NCI-H1105 (cell line): Measurements from ENCODE around the gene TAS2R20.
"Not testable (repeated sequence)": the region's sequence is repeated elsewhere in the genome, so short reads cannot be mapped to it uniquely, and the experiment has no call there.

Experiments used
- DNase-seq: peaks from one replicate; lab custom pipeline; 2025; lab: John Stamatoyannopoulos, UW

Gene TAS2R20, protein sequence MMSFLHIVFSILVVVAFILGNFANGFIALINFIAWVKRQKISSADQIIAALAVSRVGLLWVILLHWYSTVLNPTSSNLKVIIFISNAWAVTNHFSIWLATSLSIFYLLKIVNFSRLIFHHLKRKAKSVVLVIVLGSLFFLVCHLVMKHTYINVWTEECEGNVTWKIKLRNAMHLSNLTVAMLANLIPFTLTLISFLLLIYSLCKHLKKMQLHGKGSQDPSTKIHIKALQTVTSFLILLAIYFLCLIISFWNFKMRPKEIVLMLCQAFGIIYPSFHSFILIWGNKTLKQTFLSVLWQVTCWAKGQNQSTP

GRCh38 chr12:10998204-10998603 lies at the start of gene TAS2R20:
Gene TAS2R20 (minus strand): TSS chr12:10998304. CDS start chr12:10997875, 429 bp downstream.
- no peak for DNase-seq

DNA sequence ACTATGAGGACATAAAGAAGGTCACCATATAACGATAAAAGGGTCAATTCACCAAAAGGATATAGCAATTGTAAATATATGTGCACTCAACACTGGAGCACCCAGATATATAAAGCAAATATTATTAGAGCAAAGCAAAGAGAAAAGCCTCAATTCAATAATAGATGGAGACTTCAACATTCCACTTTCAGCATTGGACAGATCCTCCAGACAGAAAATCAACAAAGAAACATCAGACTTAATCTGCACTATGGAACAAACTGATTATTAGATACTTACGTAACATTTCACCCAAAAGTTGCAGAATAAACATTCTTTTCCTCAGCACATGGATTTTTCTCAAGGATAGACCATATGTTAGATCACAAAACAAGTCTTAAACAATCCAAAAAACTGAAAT lies 43.3 kb upstream of the TAS2R20 start:
- DNase-seq, result not testable (repeated sequence)

DNA sequence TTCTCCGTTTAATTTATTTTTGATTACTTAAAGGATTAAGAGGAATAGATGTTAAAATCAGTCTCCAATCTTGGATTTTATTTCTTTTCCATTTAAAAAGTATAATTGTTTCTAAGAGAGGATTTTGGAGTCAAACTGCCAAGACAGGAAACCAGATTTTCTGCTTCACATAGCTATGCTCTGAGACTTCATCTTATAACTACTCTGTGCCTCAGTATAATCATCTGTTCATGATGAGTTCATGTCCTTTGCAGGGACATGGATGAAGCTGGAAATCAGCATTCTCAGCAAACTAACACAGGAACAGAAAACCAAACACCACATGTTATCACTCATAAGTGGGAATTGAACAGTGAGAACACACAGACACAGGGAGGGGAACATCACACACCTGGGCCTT lies 42.1 kb upstream of the TAS2R20 start:
- no peak for DNase-seq

DNA sequence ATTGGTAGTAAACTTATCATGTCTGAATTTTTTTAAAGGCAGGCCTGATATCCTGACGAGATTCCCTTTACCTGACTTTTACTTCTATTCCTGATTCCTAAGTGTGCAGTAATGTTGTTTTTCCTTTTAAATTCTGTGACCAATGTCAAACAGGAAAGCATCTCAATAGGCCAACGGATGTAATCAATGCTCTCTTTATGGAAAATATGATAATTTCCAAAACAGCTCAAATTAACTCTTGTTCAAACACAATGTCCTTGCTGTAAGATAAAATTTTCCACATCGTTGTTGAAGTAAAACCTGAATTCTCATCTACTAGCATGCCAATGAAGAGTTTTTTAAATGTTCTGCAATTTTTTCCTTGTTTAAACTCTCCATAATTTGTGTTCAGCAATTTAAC lies 41.1 kb upstream of the TAS2R20 start:
- DNase-seq, result no peak

GRCh38 chr12:11033959-11034358 lies 35.9 kb upstream of the TAS2R20 start:
- DNase-seq, result not testable (repeated sequence)

GRCh38 chr12:11031307-11031706 lies 33.2 kb upstream of the TAS2R20 start, which contains the start of gene TAS2R31:
Gene TAS2R31 (minus strand): TSS chr12:11031407. CDS start chr12:11031335, 72 bp downstream.
- DNase-seq, result no peak

DNA sequence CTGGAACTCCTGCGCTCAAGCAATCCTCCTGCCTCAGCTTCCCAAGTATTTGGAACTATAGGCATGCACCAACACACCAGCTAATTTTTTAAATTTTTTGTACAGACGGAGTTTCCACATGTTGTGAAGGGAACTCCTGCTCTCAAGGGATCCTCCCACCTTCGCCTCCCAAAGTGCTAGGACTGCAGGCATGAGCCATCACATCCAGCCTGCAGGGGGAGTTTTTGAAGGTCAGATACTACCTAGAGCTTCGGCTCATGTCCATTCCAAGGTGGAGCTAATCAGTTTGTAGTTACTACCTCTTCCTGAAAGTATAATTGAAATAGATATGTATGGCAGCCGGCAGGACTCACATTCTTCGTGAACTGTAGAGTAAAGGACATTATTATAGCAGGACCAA lies 28.0 kb upstream of the TAS2R20 start:
- no peak for DNase-seq

DNA sequence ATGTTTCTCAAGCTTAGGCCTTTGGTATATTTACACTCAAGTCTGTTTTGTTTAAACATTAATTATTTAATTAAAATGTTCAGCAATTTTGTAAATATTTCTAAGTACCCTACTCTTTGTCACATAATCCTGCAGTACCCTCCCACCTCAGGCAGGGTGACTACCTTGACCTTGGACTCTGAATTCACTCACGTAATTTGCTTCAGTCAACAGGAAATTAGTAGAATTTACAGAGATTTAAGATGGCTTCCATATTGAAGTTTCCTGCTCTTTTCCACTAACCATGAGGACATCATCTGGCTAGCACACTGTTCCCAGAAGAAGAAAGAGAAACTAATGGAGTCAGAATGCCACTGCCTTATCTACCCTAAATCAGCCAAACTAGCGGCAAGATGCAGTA lies 25.3 kb upstream of the TAS2R20 start:
- no peak for DNase-seq

GRCh38 chr12:11022520-11022919 lies 24.4 kb upstream of the TAS2R20 start, which contains the start of gene TAS2R19:
Gene TAS2R19 (minus strand): TSS chr12:11022620. CDS start chr12:11022571, 49 bp downstream.
- no peak for DNase-seq

DNA sequence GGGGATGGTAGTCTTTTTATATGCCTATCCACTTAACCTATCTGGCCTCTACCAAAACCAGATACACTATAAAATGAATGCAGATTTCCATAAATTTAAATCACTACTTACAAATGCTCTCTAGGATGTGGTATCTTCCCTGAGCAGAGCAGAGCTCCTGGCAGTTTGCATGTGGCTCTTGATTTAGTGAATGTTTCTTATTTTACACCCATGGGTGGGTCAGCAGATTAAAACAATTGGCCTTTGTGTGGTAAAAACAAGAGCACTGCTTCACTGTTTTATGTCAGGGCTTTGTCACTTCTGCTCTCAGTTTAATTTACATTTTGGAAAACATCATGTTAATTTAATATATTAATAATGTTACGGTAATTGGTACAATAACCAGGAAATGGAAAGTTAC lies 18.8 kb upstream of the TAS2R20 start:
- DNase-seq, result no peak

DNA sequence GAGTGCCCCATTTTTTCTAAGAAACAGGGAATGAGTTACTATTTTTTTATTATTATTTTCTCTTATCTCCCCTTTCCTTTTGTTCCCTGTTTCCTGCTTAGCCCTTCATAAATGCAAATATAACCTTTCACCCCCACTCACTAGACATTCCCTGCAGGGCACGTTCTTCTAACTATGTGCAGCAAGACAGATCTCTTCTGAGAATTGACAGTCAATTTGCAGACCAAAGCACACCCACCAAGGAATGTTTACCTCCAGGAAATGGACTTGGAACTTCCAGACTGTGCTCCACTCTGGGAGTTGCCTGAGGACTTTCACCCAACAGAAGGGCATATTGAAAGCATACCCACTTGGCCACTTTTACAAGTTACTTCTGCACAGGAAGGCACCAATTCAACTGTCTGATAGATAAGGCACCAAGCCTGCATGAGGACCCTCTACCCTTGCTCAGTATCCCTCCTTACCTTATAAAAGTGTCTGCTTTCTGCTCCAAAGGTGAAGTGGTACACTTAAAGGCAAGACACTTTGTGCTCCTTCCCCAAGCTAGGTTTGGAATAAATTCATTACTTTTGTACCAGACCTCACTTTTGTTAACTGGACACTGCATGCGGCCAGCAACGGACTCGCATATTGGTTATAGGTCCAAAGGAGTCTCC lies 17.8 kb upstream of the TAS2R20 start:
- DNase-seq, result no peak

GRCh38 chr12:11014234-11014633 lies 16.1 kb upstream of the TAS2R20 start:
- no peak for DNase-seq

- DNase-seq, result no peak
Observed at GRCh38 chr12:11007608-11008007, 9.5 kb upstream of the TAS2R20 start.

DNA sequence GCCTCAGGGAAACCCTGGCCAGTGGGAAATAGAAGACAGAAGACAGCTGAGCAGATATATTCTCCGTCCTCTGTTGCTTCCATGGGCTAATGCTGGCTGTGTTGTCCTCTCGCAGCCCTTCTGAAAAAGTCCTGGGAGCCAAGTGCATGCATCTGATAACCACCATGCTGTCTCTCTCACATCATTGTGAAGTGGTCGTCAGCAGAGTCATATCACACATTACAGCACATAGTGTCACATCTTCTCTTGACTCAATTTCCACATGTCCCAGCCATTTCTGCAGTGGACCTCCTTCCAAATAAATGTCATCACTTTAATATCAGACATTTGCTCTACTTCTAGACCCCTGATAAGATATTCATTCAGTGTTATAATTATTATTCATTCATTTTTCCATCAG lies 3.8 kb downstream of the TAS2R20 start:
- DNase-seq, result no peak

- no peak for DNase-seq
Observed at GRCh38 chr12:10989107-10989506, 9.0 kb downstream of the TAS2R20 start.

DNA sequence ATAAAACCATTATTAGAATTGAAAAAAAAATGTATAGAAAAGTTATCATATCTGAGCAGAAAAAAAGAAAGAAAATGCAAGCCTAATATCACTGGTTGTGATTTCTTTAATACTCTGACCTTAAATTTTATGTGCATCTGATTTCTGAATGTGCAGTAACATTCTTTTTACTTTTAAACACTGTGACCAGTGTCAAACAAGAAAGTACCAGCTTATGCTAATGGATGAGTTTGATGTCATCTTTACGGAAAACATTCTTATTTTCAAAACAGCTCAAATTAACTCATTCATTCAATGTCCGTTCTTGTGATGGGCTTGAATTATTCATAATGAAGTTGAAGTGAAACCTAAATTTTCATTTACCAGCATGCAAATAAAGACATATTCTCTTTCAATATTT lies 11.3 kb downstream of the TAS2R20 start, which contains the start of gene TAS2R50:
Gene TAS2R50, minus strand, starts transcription at position 101 of the 400 bp plus-strand sequence. Its CDS starts 52 bp downstream, at position 49.
- no peak for DNase-seq

DNA sequence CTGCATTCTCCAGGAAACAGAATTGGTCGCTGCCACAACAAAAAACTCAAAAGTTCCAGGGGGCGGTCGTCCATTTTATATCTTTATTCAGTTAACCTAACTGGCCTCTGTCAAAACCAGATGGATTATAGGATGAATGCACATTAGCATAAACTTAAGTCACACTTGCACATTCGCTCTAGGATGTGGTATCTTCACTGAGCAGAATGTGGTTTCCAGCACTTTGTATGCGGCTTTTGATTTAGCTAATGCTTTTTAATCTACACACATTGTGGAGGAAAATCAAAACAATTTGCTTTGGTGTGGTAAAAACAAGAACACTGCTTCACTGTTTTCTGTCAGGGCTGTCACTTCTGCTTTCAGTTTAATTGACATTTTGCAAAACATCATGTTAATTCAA lies 15.9 kb downstream of the TAS2R20 start:
- DNase-seq, result no peak

DNA sequence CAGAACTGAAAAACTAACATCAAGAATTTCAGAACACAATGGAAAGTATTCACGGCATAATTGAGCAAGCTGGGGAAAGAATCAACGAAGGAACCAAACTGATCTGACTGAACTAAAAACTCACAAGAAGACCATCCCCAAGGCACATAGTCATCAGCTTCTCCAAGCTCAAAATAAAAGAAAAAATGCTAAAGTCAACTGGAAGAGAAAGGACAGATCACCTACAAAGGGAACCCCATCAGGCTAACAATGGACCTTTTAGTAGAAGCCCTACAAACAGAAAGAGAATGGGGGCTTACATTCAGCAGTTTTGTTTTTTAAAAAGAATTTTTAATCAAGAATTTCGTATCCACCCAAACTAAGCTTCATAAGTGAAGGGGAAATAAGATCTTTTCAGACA lies 23.1 kb downstream of the TAS2R20 start:
- no peak for DNase-seq

DNA sequence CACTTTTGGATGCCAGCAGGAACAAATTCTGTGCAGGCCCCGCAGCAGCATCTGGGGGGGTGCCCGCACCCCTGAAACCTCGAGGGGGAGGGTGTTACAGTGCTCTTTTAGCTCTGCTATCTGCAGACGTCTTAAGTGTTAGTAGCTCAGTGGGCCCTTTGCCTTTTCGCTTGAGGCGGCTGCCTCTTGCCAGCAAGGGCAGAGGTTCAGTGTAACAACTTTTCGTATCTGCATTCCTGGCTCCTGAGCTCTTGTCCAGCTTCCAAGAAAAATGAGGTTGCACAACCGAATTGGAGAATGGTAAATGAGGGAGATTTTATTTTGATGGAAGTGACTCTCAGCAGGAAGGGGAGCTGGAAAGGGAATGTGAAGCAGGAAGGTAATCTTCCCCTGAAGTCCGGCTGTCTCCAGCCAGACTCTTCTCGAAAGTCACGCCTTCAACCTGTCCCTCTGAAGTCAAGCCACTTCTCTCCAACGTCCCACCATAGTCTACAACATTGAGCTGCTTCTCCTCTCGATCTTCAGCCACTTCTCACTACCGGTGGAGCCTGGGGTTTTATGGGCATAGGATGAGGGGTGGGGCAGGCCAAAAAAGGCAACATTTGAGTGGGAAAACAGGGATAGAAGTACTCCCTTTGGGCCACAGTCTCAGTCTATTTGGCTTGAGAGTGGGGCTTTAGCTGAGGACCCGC lies 29.2 kb downstream of the TAS2R20 start:
- no peak for DNase-seq

- no peak for DNase-seq
Observed at GRCh38 chr12:10967409-10967808, 30.7 kb downstream of the TAS2R20 start.

DNA sequence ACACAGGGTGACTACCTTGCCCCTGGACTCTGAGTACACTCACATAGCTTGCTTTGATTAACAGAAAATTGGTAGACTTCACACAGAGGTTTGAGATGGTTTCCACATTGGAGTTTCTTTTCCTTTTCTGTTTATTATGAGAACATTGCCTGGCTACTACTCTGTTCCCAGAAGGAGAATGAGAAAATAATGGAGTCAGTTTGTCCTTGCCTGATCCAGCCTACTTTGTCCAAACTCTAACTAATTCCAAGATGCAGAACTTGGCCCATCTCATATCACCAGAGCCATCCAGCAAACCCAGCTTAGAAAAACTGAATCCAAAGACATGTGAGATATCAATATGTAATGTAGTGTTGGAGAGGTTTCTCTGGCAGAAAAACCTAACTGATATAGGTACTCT lies 31.8 kb downstream of the TAS2R20 start:
- no peak for DNase-seq

DNA sequence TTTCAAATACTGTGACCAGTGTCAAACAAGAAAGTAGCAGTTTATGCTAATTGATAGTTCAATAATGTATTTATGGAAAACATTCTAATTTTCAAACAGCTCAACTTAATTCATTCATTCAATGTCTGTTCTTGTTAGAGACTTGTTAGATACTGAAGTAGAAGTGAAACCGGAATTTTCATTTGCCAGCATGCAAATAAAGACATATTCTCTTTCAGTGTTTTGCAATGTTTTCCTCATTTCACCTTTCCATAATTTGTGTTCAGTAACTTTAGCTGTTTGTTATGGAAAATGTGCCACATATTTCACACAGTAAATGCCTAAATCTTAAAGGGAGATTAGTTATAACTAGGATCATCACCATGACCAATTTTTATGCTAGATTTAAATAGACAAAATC lies 32.6 kb downstream of the TAS2R20 start:
- no peak for DNase-seq

GRCh38 chr12:10960211-10960610 lies 37.9 kb downstream of the TAS2R20 start:
- DNase-seq, result no peak
